NT2/D1 (cell line): Measurements from ENCODE around the gene ATL3.

Experiments
- SUZ12 ChIP-seq: IDR thresholded peaks from 2 replicates; pipeline ENCODE4 v1.6.1; 2011; ENCODE audit not compliant: insufficient read length, insufficient read depth; ENCODE audit errors: extremely low read depth
- YY1 ChIP-seq: IDR thresholded peaks from 2 replicates; pipeline ENCODE4 v1.6.1; 2011; ENCODE audit not compliant: insufficient read length, insufficient read depth
- ZNF274 ChIP-seq: IDR thresholded peaks from 2 replicates; pipeline ENCODE4 v1.6.1; 2011; ENCODE audit warnings: mild to moderate bottlenecking, low read depth, low read length

DNA sequence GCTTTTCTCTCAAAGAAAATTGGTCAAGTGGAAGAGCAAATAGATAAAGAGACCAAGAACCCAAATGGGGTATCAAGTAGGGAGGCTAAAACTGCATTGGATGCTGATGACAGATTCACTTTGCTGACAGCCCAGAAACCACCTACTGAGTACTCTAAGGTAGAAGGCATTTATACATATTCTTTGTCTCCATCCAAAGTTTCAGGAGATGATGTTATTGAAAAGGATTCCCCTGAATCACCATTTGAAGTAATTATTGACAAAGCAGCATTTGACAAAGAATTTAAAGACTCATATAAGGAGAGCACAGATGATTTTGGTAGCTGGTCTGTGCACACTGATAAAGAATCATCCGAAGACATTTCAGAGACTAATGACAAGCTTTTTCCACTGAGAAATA lies 47.8 kb upstream of the ATL3 start:
- TF ChIP-seq SUZ12 (no peak), YY1 (no peak), ZNF274 (no peak)
